ENCODE measurements around the gene TSPAN15. TPM values are rescaled to one million over a fixed set of nuclear protein-coding genes. Genes with fewer than 3 reads are reported as not detected.

TSPAN15 gene
- total and polyA plus RNA-seq, 3 donors from 2014 or later, result 29.7 to 37.5 (median 35.3) TPM

GRCh38 chr10:69472142-69472541 lies 20.9 kb downstream of the TSPAN15 start:
- H3K27me3 ChIP-seq, result no peaks in the 10 kb centered on the region
- intact Hi-C loops (cut with DNase I; ENCODE audit: low total_unique reads), result no loop called here
- no peaks in the 10 kb centered on the region for H3K36me3 ChIP-seq (ENCODE audit: low read depth, missing control alignments)
- no peak overlapping the region for H3K4me3 ChIP-seq
- TF ChIP-seq CTCF (IDR thresholded peaks at IDR 0.05) (no peak), POLR2A (IDR thresholded peaks at IDR 0.05) (no peak)
- peaks cover 5% of the 10 kb centered on the region for H3K4me1 ChIP-seq
- 86 to 92% methylated on average over 4 of the region's 4 CpGs for WGBS, 2 donors
- no peak overlapping the region for H3K27ac ChIP-seq
- no peaks in the 10 kb centered on the region for H3K9me3 ChIP-seq
- no peak for DNase-seq

GRCh38 chr10:69472544-69472943 lies 21.3 kb downstream of the TSPAN15 start:
- TF ChIP-seq POLR2A (IDR thresholded peaks at IDR 0.05) (no peak), CTCF (IDR thresholded peaks at IDR 0.05) (no peak)
- no peak overlapping the region for H3K27ac ChIP-seq
- 85 to 93% methylated on average over 2 to 4 of the region's 4 CpGs for WGBS, 2 donors
- H3K4me3 ChIP-seq, result no peak overlapping the region
- intact Hi-C loops (cut with DNase I; ENCODE audit: low total_unique reads), result no loop called here
- H3K27me3 ChIP-seq, result no peaks in the 10 kb centered on the region
- H3K4me1 ChIP-seq, result peaks cover 5% of the 10 kb centered on the region
- H3K9me3 ChIP-seq, result no peaks in the 10 kb centered on the region
- no peaks in the 10 kb centered on the region for H3K36me3 ChIP-seq (ENCODE audit: low read depth, missing control alignments)
- no peak for DNase-seq

- H3K27me3 ChIP-seq, result no peaks in the 10 kb centered on the region
- H3K4me3 ChIP-seq, result no peak overlapping the region
- H3K9me3 ChIP-seq, result no peaks in the 10 kb centered on the region
- no peak for TF ChIP-seq CTCF (IDR thresholded peaks at IDR 0.05)
- TF ChIP-seq POLR2A (IDR thresholded peaks at IDR 0.05), result no peak
- no peaks in the 10 kb centered on the region for H3K36me3 ChIP-seq (ENCODE audit: low read depth, missing control alignments)
- no peak for DNase-seq
- intact Hi-C loops (cut with DNase I; ENCODE audit: low total_unique reads), result no loop called here
- no peak overlapping the region for H3K27ac ChIP-seq
- WGBS, 2 donors, result 65 to 69% methylated on average over 10 of the region's 10 CpGs
- H3K4me1 ChIP-seq, result peaks cover 5% of the 10 kb centered on the region
Measured at GRCh38 chr10:69473304-69473990, 22.2 kb downstream of the TSPAN15 start.

GRCh38 chr10:69474742-69475432 lies 23.6 kb downstream of the TSPAN15 start:
- no peak for DNase-seq

More at GRCh38 chr10:69474742-69475432, 23.6 kb downstream of the TSPAN15 start:
- peaks cover 5% of the 10 kb centered on the region for H3K4me1 ChIP-seq
- TF ChIP-seq POLR2A (IDR thresholded peaks at IDR 0.05) (no peak), CTCF (IDR thresholded peaks at IDR 0.05) (no peak)
- H3K36me3 ChIP-seq (ENCODE audit: low read depth, missing control alignments), result no peaks in the 10 kb centered on the region
- H3K9me3 ChIP-seq, result no peaks in the 10 kb centered on the region
- no peak overlapping the region for H3K27ac ChIP-seq
- H3K27me3 ChIP-seq, result no peaks in the 10 kb centered on the region
- intact Hi-C loops (cut with DNase I; ENCODE audit: low total_unique reads), result no loop called here
- WGBS, 2 donors, result 55 to 66% methylated on average over 9 of the region's 9 CpGs
- H3K4me3 ChIP-seq, result no peak overlapping the region

All from testis (tissue), 3 donors.